ENCODE data around the gene LTBP1. TPM values are rescaled to one million over a fixed set of nuclear protein-coding genes. Genes with fewer than 3 reads are reported as not detected.

Gene LTBP1
- total and polyA plus RNA-seq, 2 donors (not counting 1 experiment from before 2014, with no cell fraction given) = 0.69 TPM; not detected in 1

GRCh38 chr2:33373986-33374385 is 427.2 kb downstream of the LTBP1 start:
- H3K4me3 Mint-ChIP-seq = no peak overlapping the region
- POLR2A ChIA-PET = no interaction called here
- no peak for TF ChIP-seq EZH2 (IDR thresholded peaks at IDR 0.05; ENCODE audit: borderline replicate concordance, insufficient read depth, low read depth, low read length, poor library complexity, severe bottlenecking)
- no peak for TF ChIP-seq CTCF (IDR thresholded peaks at IDR 0.05)
- intact Hi-C loops (cut with micrococcal nuclease) = loop anchor here (1.0 to 2.0 kb wide), 2 partner anchors 209 to 601 kb away; no protein-coding TSS in a partner anchor
- no peak overlapping the region for H3K9ac ChIP-seq (ENCODE audit: low read length)
- H3K27ac ChIP-seq (ENCODE audit: low read length in 2 of 2) = no peak overlapping the region
- CTCF ChIA-PET = no interaction called here
- no peaks in the 10 kb centered on the region for H3K4me1 ChIP-seq (ENCODE audit: control insufficient read depth in 2 of 2, insufficient read depth in 2 of 2, low read length in 2 of 2)
- ATAC-seq (ENCODE audit: low read depth) (no peak), DNase-seq (no peak)
- no peak overlapping the region for H3K4me3 ChIP-seq (ENCODE audit: control extremely low read depth in 1 of 5, extremely low read depth in 1 of 5, insufficient read depth in 1 of 5, low read depth in 2 of 5, low read length in 4 of 5)
- no peaks in the 10 kb centered on the region for H3K27me3 ChIP-seq (replicated peaks in 1 of 4; ENCODE audit: control extremely low read depth in 1 of 4, control insufficient read depth in 3 of 4, insufficient read depth in 4 of 4, low read length in 3 of 4)
- no peaks in the 10 kb centered on the region for H3K79me2 ChIP-seq (ENCODE audit: control insufficient read depth, insufficient read depth, low read length)
- H3K9me3 ChIP-seq (ENCODE audit: control extremely low read depth in 1 of 3, control insufficient read depth in 2 of 3, insufficient read depth in 1 of 3, low read length in 2 of 3) = no peaks in the 10 kb centered on the region
- H3K4me2 ChIP-seq (replicated peaks; ENCODE audit: low read depth, low read length, poor library complexity, severe bottlenecking) = no peak overlapping the region
- H3K27me3 Mint-ChIP-seq = no peaks in the 10 kb centered on the region
- no peaks in the 10 kb centered on the region for H3K9me3 Mint-ChIP-seq (ENCODE audit: insufficient read depth)
- H4K20me1 ChIP-seq (ENCODE audit: control insufficient read depth, insufficient read depth, low read length, poor library complexity, severe bottlenecking) = no peaks in the 10 kb centered on the region
- H3K36me3 ChIP-seq (replicated peaks in 1 of 2; ENCODE audit: control extremely low read depth in 1 of 2, control insufficient read depth in 1 of 2, extremely low read depth in 1 of 2, insufficient read depth in 2 of 2, low read length in 1 of 2) = no peaks in the 10 kb centered on the region
- no peaks in the 10 kb centered on the region for H3K4me1 Mint-ChIP-seq
- WGBS (ENCODE audit: insufficient coverage) = 88% methylated on average over 3 of the region's 5 CpGs
- H2AFZ ChIP-seq (ENCODE audit: insufficient read depth, low read depth, low read length, poor library complexity, severe bottlenecking) = no peak overlapping the region
- no peak overlapping the region for H3K27ac Mint-ChIP-seq

- no peaks in the 10 kb centered on the region for H3K27me3 Mint-ChIP-seq
- H2AFZ ChIP-seq (ENCODE audit: insufficient read depth, low read depth, low read length, poor library complexity, severe bottlenecking) = no peak overlapping the region
- no peak overlapping the region for H3K4me2 ChIP-seq (replicated peaks; ENCODE audit: low read depth, low read length, poor library complexity, severe bottlenecking)
- H3K9me3 ChIP-seq (ENCODE audit: control extremely low read depth in 1 of 3, control insufficient read depth in 2 of 3, insufficient read depth in 1 of 3, low read length in 2 of 3) = peaks cover 0 to under 1% (median 0%) of the 10 kb centered on the region in 3 donors
- H3K4me3 Mint-ChIP-seq = no peak overlapping the region
- ChIA-PET CTCF (no interaction called here), POLR2A (no interaction called here)
- no peak overlapping the region for H3K4me3 ChIP-seq (ENCODE audit: control extremely low read depth in 1 of 5, extremely low read depth in 1 of 5, insufficient read depth in 1 of 5, low read depth in 2 of 5, low read length in 4 of 5)
- no peak overlapping the region for H3K27ac Mint-ChIP-seq
- H3K27me3 ChIP-seq (replicated peaks in 1 of 4; ENCODE audit: control extremely low read depth in 1 of 4, control insufficient read depth in 3 of 4, insufficient read depth in 4 of 4, low read length in 3 of 4) = no peaks in the 10 kb centered on the region
- no peaks in the 10 kb centered on the region for H3K36me3 ChIP-seq (replicated peaks in 1 of 2; ENCODE audit: control extremely low read depth in 1 of 2, control insufficient read depth in 1 of 2, extremely low read depth in 1 of 2, insufficient read depth in 2 of 2, low read length in 1 of 2)
- intact Hi-C loops (cut with micrococcal nuclease) = no loop called here
- DNase-seq (no peak), ATAC-seq (ENCODE audit: low read depth) (no peak)
- no peak overlapping the region for H3K27ac ChIP-seq (ENCODE audit: low read length in 2 of 2)
- WGBS (ENCODE audit: insufficient coverage) = 98% methylated on average over 6 of the region's 7 CpGs
- no peaks in the 10 kb centered on the region for H3K79me2 ChIP-seq (ENCODE audit: control insufficient read depth, insufficient read depth, low read length)
- H3K9ac ChIP-seq (ENCODE audit: low read length) = no peak overlapping the region
- H4K20me1 ChIP-seq (ENCODE audit: control insufficient read depth, insufficient read depth, low read length, poor library complexity, severe bottlenecking) = no peaks in the 10 kb centered on the region
- TF ChIP-seq EZH2 (IDR thresholded peaks at IDR 0.05; ENCODE audit: borderline replicate concordance, insufficient read depth, low read depth, low read length, poor library complexity, severe bottlenecking) (no peak), CTCF (IDR thresholded peaks at IDR 0.05) (no peak)
- H3K4me1 Mint-ChIP-seq = peaks cover 2% of the 10 kb centered on the region
- no peaks in the 10 kb centered on the region for H3K4me1 ChIP-seq (ENCODE audit: control insufficient read depth in 2 of 2, insufficient read depth in 2 of 2, low read length in 2 of 2)
- H3K9me3 Mint-ChIP-seq (ENCODE audit: insufficient read depth) = no peaks in the 10 kb centered on the region
These were observed 428.3 kb downstream of the LTBP1 start for GRCh38 chr2:33375054-33375453.
